OCI-LY3 (cell line): ENCODE measurements around the gene MRAP2.
"Not testable (repeated sequence)": the region's sequence is repeated elsewhere in the genome, so short reads cannot be mapped to it uniquely, and the experiment has no call there.

Experiments
- H2AFZ ChIP-seq: fragments of 200-600, 300-600 bp; shearing (Covaris generic); 2 replicates; pipeline ENCODE4 v1.6.0; 2014; ENCODE audit warnings: antibody characterized with exemption, low read depth, low read length
- H3K27ac ChIP-seq: fragments of 200-600, 300-600 bp; sonication (generic); 2 replicates; pipeline ENCODE4 v1.5.1; 2014; ENCODE audit warnings: mild to moderate bottlenecking, low read length, moderate library complexity, mixed read lengths
- H3K27me3 ChIP-seq: fragments of 200-600, 300-600 bp; sonication (generic); 2 replicates; pipeline ENCODE4 v1.6.1; 2014; ENCODE audit warnings: low read depth, low read length, mixed read lengths
- H3K36me3 ChIP-seq: fragments of 200-600, 300-600 bp; sonication (generic); replicated peaks from 2 replicates; pipeline ENCODE3; 2014; ENCODE audit warnings: low read depth, low read length, mixed read lengths
- H3K4me1 ChIP-seq: fragments of 300-600, 200-600 bp; sonication (generic); 2 replicates; pipeline ENCODE4 v1.6.1; 2014; ENCODE audit warnings: low read length, mixed read lengths
- H3K4me2 ChIP-seq: fragments of 200-600, 300-600 bp; sonication (generic); 2 replicates; pipeline ENCODE4 v1.6.1; 2014; ENCODE audit warnings: low read length, mixed read lengths
- H3K4me3 ChIP-seq: fragments of 300-600, 200-600 bp; sonication (generic); 2 replicates; pipeline ENCODE4 v1.5.1; 2014; ENCODE audit warnings: antibody characterized with exemption, mild to moderate bottlenecking, low read length, moderate library complexity
- H3K79me2 ChIP-seq: fragments of 300-600, 200-600 bp; shearing (Covaris generic); 2 replicates; pipeline ENCODE4 v1.6.1; 2014; ENCODE audit warnings: mild to moderate bottlenecking, low read length, mixed read lengths
- H3K9ac ChIP-seq: fragments of 300-600, 200-600 bp; shearing (Covaris generic); 2 replicates; pipeline ENCODE4 v1.6.0; 2014; ENCODE audit warnings: mild to moderate bottlenecking, low read length, moderate library complexity
- H3K9me3 ChIP-seq: fragments of 200-600, 300-600 bp; shearing (Covaris generic); 2 replicates; pipeline ENCODE4 v1.6.1; 2014; ENCODE audit warnings: low read length, mixed read lengths; ENCODE audit not compliant: insufficient read depth
- H4K20me1 ChIP-seq: fragments of 200-600, 300-600 bp; sonication (generic); 2 replicates; pipeline ENCODE4 v1.6.1; 2016; ENCODE audit warnings: low read length, mixed read lengths; ENCODE audit not compliant: insufficient read depth
- EZH2phosphoT487 ChIP-seq: fragments of 200-600 bp; shearing (Covaris generic); IDR thresholded peaks from 2 replicates; pipeline ENCODE4 v1.6.1; 2018; ENCODE audit warnings: antibody characterized with exemption, mixed run types, low read depth
- TF ChIP-seq, protein P1 (sequence below): fragments of 200-600, 300-600 bp; sonication (generic); IDR thresholded peaks from 2 replicates; pipeline ENCODE4 v1.5.1; 2014; ENCODE audit warnings: antibody characterized with exemption, low read length, low read depth

The MRAP2 gene

GRCh38 chr6:84028350-84028749 lies 5.2 kb upstream of the MRAP2 start:
- H3K36me3 ChIP-seq, result no peaks in the 10 kb centered on the region
- H3K4me1 ChIP-seq, result peaks cover 4% of the 10 kb centered on the region; the same call in 1 of the 2 replicates
- H2AFZ ChIP-seq, result no peak overlapping the region
- no peak overlapping the region for H3K4me2 ChIP-seq
- H3K27ac ChIP-seq, result no peak overlapping the region
- H3K79me2 ChIP-seq, result no peaks in the 10 kb centered on the region
- no peak overlapping the region for H3K4me3 ChIP-seq
- TF ChIP-seq, protein P1, sequence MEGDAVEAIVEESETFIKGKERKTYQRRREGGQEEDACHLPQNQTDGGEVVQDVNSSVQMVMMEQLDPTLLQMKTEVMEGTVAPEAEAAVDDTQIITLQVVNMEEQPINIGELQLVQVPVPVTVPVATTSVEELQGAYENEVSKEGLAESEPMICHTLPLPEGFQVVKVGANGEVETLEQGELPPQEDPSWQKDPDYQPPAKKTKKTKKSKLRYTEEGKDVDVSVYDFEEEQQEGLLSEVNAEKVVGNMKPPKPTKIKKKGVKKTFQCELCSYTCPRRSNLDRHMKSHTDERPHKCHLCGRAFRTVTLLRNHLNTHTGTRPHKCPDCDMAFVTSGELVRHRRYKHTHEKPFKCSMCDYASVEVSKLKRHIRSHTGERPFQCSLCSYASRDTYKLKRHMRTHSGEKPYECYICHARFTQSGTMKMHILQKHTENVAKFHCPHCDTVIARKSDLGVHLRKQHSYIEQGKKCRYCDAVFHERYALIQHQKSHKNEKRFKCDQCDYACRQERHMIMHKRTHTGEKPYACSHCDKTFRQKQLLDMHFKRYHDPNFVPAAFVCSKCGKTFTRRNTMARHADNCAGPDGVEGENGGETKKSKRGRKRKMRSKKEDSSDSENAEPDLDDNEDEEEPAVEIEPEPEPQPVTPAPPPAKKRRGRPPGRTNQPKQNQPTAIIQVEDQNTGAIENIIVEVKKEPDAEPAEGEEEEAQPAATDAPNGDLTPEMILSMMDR, result no peak
- no peak for TF ChIP-seq EZH2phosphoT487
- no peak overlapping the region for H3K9ac ChIP-seq
- H3K9me3 ChIP-seq, result no peaks in the 10 kb centered on the region
- H4K20me1 ChIP-seq, result no peaks in the 10 kb centered on the region
- no peaks in the 10 kb centered on the region for H3K27me3 ChIP-seq

GRCh38 chr6:84032000-84032399 lies 1.6 kb upstream of the MRAP2 start:
- H3K36me3 ChIP-seq, H3K9ac ChIP-seq, H3K4me2 ChIP-seq, H3K27ac ChIP-seq, H3K27me3 ChIP-seq, H3K4me1 ChIP-seq, H2AFZ ChIP-seq, H3K9me3 ChIP-seq, H3K79me2 ChIP-seq, H4K20me1 ChIP-seq, H3K4me3 ChIP-seq: not testable (repeated sequence)

- H3K27ac ChIP-seq, result no peak overlapping the region
- TF ChIP-seq, protein P1, result no peak
- TF ChIP-seq EZH2phosphoT487, result no peak
- no peaks in the 10 kb centered on the region for H4K20me1 ChIP-seq
- H2AFZ ChIP-seq, result no peak overlapping the region
- H3K9ac ChIP-seq, result no peak overlapping the region
- no peaks in the 10 kb centered on the region for H3K79me2 ChIP-seq
- H3K36me3 ChIP-seq, result no peaks in the 10 kb centered on the region
- no peaks in the 10 kb centered on the region for H3K27me3 ChIP-seq
- H3K4me3 ChIP-seq, result no peak overlapping the region
- H3K9me3 ChIP-seq, result no peaks in the 10 kb centered on the region
- peaks cover 5% of the 10 kb centered on the region; the same call in 1 of the 2 replicates for H3K4me1 ChIP-seq
- H3K4me2 ChIP-seq, result no peak overlapping the region
Observed at GRCh38 chr6:84035484-84035883, 1.9 kb downstream of the MRAP2 start.

DNA sequence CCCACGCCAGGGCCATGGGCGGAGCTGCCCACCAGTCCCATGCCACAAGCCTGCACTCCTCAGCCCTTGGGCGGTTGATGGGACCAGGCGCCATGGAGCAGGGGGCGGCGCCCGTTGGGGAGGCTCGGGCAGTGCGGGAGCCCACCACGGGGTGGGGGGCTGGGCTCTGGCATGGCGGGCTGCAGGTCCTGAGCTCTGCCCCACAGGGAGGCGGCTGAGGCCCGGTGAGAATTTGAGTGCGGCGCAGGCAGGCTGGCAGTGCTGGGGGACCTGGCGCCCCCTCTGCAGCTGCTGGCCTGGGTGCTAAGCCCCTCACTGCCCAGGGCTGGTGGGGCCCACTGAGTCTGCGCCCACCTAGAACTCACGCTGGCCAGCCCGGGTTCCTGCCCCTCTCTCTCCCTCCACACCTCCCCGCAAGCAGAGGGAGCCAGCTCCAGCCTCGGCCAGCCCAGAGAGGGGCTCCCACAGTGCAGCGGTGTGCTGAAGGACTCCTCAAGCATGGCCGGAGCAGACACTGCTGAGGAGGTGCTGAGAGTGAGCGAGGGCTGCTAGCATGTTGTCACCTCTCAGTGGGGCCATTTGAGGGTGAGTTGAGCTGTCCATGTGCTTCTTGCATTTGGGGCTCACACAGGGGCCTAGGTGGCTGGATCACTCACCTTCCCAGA lies 4.0 kb downstream of the MRAP2 start:
- Histone ChIP-seq H3K79me2 (no peaks in the 10 kb centered on the region), H3K27me3 (no peaks in the 10 kb centered on the region), H2AFZ (no peak overlapping the region), H3K27ac (no peak overlapping the region), H3K4me2 (no peak overlapping the region), H3K36me3 (no peaks in the 10 kb centered on the region), H3K9me3 (no peaks in the 10 kb centered on the region), H4K20me1 (no peaks in the 10 kb centered on the region), H3K9ac (no peak overlapping the region), H3K4me3 (no peak overlapping the region), H3K4me1 (peaks cover 5% of the 10 kb centered on the region; the same call in 1 of the 2 replicates)
- TF ChIP-seq, protein P1, result no peak
- TF ChIP-seq EZH2phosphoT487, result no peak
